Stomach (tissue), 4 donors: Measurements from ENCODE around the gene NR2F6.

Experiments
- POLR2AphosphoS5 ChIP-seq, 3 donors: sonication (generic); formaldehyde crosslinking; IDR thresholded peaks; one replicate each; pipeline ENCODE4 v1.6.1; 2016; ENCODE audit warnings: antibody characterized with exemption in 3 of 3
- TF ChIP-seq, protein P1 (sequence below), 7 experiments: fragments of 450-650 bp in 4 of 7; fragments of 200-600 bp in 3 of 7; sonication (generic) in 3 of 7; IDR thresholded peaks; one replicate each; pipeline ENCODE4 v1.5.1; 2016 to 2019; ENCODE audit warnings: antibody characterized with exemption in 7 of 7, control low read depth in 2 of 7, mild to moderate bottlenecking in 1 of 7

- no peak for TF ChIP-seq POLR2AphosphoS5 (IDR thresholded peaks at IDR 0.05)
- TF ChIP-seq, protein P1, sequence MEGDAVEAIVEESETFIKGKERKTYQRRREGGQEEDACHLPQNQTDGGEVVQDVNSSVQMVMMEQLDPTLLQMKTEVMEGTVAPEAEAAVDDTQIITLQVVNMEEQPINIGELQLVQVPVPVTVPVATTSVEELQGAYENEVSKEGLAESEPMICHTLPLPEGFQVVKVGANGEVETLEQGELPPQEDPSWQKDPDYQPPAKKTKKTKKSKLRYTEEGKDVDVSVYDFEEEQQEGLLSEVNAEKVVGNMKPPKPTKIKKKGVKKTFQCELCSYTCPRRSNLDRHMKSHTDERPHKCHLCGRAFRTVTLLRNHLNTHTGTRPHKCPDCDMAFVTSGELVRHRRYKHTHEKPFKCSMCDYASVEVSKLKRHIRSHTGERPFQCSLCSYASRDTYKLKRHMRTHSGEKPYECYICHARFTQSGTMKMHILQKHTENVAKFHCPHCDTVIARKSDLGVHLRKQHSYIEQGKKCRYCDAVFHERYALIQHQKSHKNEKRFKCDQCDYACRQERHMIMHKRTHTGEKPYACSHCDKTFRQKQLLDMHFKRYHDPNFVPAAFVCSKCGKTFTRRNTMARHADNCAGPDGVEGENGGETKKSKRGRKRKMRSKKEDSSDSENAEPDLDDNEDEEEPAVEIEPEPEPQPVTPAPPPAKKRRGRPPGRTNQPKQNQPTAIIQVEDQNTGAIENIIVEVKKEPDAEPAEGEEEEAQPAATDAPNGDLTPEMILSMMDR (IDR thresholded peaks at IDR 0.05): no peak
Observed at GRCh38 chr19:17240826-17241399, 4.8 kb downstream of the NR2F6 start.
